ENCODE data around the gene ATF6. TPM values are rescaled to one million over a fixed set of nuclear protein-coding genes. Genes with fewer than 3 reads are reported as not detected.

Gene ATF6
- total and polyA plus RNA-seq, 2 of the 8 experiments (the other 6 are each of a cell fraction or from before 2014, with no cell fraction given), result 4.6 to 10.0 TPM

DNA sequence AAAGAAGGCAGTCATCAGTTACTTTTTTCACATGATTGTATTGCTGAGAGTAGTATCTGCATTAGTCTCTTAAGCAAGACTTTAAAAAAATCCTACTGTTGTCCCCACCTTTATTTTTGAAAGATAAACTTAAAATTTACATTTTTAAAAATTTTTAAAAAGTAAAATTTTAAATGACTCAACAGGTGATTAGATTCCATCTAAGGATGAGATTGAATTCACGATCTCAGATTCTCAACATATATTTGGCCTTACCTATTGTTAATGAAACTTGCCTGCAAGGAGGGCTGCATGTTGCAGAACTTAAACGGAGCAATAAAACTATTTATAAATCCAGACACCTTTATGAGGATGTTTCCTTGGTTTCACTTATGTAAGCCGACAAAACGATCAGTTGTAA lies 182.3 kb downstream of the ATF6 start:
- Histone ChIP-seq H4K5ac (ENCODE audit: insufficient read length, low read depth, low read length) (no peak overlapping the region), H4K91ac (replicated peaks; ENCODE audit: insufficient read length, low read length) (no peak overlapping the region), H3K9me3 (ENCODE audit: insufficient read depth in 2 of 2, low read depth in 1 of 2, low read length in 1 of 2) (no peaks in the 10 kb centered on the region), H3K9ac (replicated peaks in 1 of 4; ENCODE audit: extremely low read depth in 1 of 4, low read depth in 3 of 4, low read length in 3 of 4) (no peak overlapping the region), H3K56ac (replicated peaks; ENCODE audit: insufficient read length, low read depth, low read length) (no peak overlapping the region), H2BK120ac (replicated peaks; ENCODE audit: low read depth, low read length) (no peak overlapping the region), H3K23ac (ENCODE audit: insufficient read length) (no peak overlapping the region), H3K4me2 (ENCODE audit: insufficient read depth in 1 of 2, low read depth in 2 of 2, low read length in 2 of 2) (no peak overlapping the region), H3K4ac (replicated peaks; ENCODE audit: insufficient read length, low read depth, low read length) (no peak overlapping the region), H2AFZ (ENCODE audit: low read length) (no peak overlapping the region), H2BK5ac (ENCODE audit: low read depth, low read length) (no peak overlapping the region), H3K79me2 (ENCODE audit: control insufficient read depth in 1 of 2, insufficient read depth in 2 of 2, low read length in 2 of 2) (no peaks in the 10 kb centered on the region), H3K27me3 (replicated peaks in 1 of 4; ENCODE audit: control insufficient read depth in 3 of 4, extremely low read depth in 1 of 4, insufficient read depth in 3 of 4, low read length in 3 of 4) (no peaks in the 10 kb centered on the region), H3K79me1 (ENCODE audit: low read depth, low read length) (no peaks in the 10 kb centered on the region), H3K4me3 (ENCODE audit: extremely low read depth in 1 of 4, insufficient read depth in 2 of 4, low read depth in 3 of 4, low read length in 4 of 4) (no peak overlapping the region), H3K14ac (ENCODE audit: insufficient read length) (no peak overlapping the region), H2BK12ac (ENCODE audit: low read depth, low read length) (no peak overlapping the region), H2BK15ac (ENCODE audit: low read length) (no peak overlapping the region), H2BK20ac (ENCODE audit: low read length) (no peak overlapping the region), H3K27ac (ENCODE audit: low read depth, low read length) (no peak overlapping the region), H3K18ac (ENCODE audit: extremely low read depth, low read length) (no peak overlapping the region), H2AK5ac (ENCODE audit: low read depth, low read length) (no peak overlapping the region), H3K36me3 (ENCODE audit: control insufficient read depth in 2 of 4, insufficient read depth in 4 of 4, low read length in 3 of 4) (no peaks in the 10 kb centered on the region), H3K23me2 (ENCODE audit: low read depth, low read length) (no peaks in the 10 kb centered on the region), H4K8ac (ENCODE audit: extremely low read depth, insufficient read depth, low read length) (no peak overlapping the region), H4K20me1 (replicated peaks in 1 of 2; ENCODE audit: control insufficient read depth in 1 of 2, insufficient read depth in 2 of 2, low read length in 2 of 2) (no peaks in the 10 kb centered on the region), H3K4me1 (replicated peaks in 1 of 4; ENCODE audit: control insufficient read depth in 3 of 4, insufficient read depth in 4 of 4, low read length in 3 of 4) (peaks cover 0 to 9% (median 7%) of the 10 kb centered on the region in 4 experiments; a peak in 4 of 7 replicates)
- DNase-seq (ENCODE audit: low read depth in 1 of 2, low spot score in 2 of 2), result no peak
- WGBS, 2 experiments (ENCODE audit: extremely low coverage in 1 of 2, insufficient coverage in 1 of 2, insufficient read length in 1 of 2, insufficient replicate concordance in 2 of 2, low coverage in 1 of 2, low lambda C conversion rate in 2 of 2, missing lambda C conversion rate in 1 of 2), result 97% methylated on average over 4 of the region's 4 CpGs; no CpG with 5 or more reads in 1 of the 2 experiments
- ChIA-PET POLR2A (ENCODE audit: partially characterized antibody) (no interaction called here), CTCF (ENCODE audit: partially characterized antibody) (interaction anchor here (1.0 kb wide), 1 partner anchor 100 kb away, joined by 3 read pairs; no protein-coding TSS in a partner anchor)
- FAIRE-seq, result no peak
- TF ChIP-seq POLR2AphosphoS5 (IDR thresholded peaks at IDR 0.05; ENCODE audit: low read depth, low read length) (no peak), SP1 (IDR thresholded peaks at IDR 0.05; ENCODE audit: low read depth, low read length) (no peak), TAF7 (optimal IDR thresholded peaks at IDR 0.05; ENCODE audit: borderline replicate concordance, low read depth, low read length) (no peak), ZNF274 (IDR thresholded peaks at IDR 0.05; ENCODE audit: borderline replicate concordance, extremely low read depth, low read length) (no peak), RAD21 (IDR thresholded peaks at IDR 0.05 in 1 of 2, conservative IDR thresholded peaks at IDR 0.05 in 1 of 2; ENCODE audit: low read depth in 2 of 2, low read length in 2 of 2) (no peak), SAP30 (IDR thresholded peaks at IDR 0.05; ENCODE audit: insufficient read depth, insufficient replicate concordance, low read length) (no peak), KDM1A (IDR thresholded peaks at IDR 0.05; ENCODE audit: borderline replicate concordance, low read length) (no peak), FOSL1 (IDR thresholded peaks at IDR 0.05; ENCODE audit: insufficient read depth, low read depth, low read length) (no peak), RBBP5 (IDR thresholded peaks at IDR 0.05; ENCODE audit: borderline replicate concordance, low read depth, low read length) (no peak), SIN3A (conservative IDR thresholded peaks at IDR 0.05 in 1 of 2, IDR thresholded peaks at IDR 0.05 in 1 of 2; ENCODE audit: low read depth in 1 of 2, low read length in 2 of 2) (no peak), PHF8 (conservative IDR thresholded peaks at IDR 0.05; ENCODE audit: low read depth, low read length) (no peak), TBP (IDR thresholded peaks at IDR 0.05; ENCODE audit: low read depth, low read length) (no peak), CREB1 (IDR thresholded peaks at IDR 0.05) (no peak), KDM4A (IDR thresholded peaks at IDR 0.05; ENCODE audit: low read depth, low read length, severe bottlenecking) (no peak), TCF12 (IDR thresholded peaks at IDR 0.05; ENCODE audit: low read depth, low read length) (no peak)

Data from H1 (cell line).